Measurements from ENCODE around the gene GALNT14. TPM values are rescaled to one million over a fixed set of nuclear protein-coding genes. Genes with fewer than 3 reads are reported as not detected.

Gene GALNT14
- total and polyA plus RNA-seq, 2 donors (not counting 1 experiment from before 2014, with no cell fraction given) = 3.1 to 6.2 TPM

- Histone ChIP-seq H3K4me2 (replicated peaks; ENCODE audit: low read depth, low read length, poor library complexity, severe bottlenecking) (no peak overlapping the region), H3K4me1 (ENCODE audit: control insufficient read depth in 2 of 2, insufficient read depth in 2 of 2, low read length in 2 of 2) (no peaks in the 10 kb centered on the region), H3K27me3 (replicated peaks in 1 of 4; ENCODE audit: control extremely low read depth in 1 of 4, control insufficient read depth in 3 of 4, insufficient read depth in 4 of 4, low read length in 3 of 4) (no peaks in the 10 kb centered on the region), H3K27ac (ENCODE audit: low read length in 2 of 2) (no peak overlapping the region), H3K4me3 (ENCODE audit: control extremely low read depth in 1 of 5, extremely low read depth in 1 of 5, insufficient read depth in 1 of 5, low read depth in 2 of 5, low read length in 4 of 5) (no peak overlapping the region), H3K36me3 (replicated peaks in 1 of 2; ENCODE audit: control extremely low read depth in 1 of 2, control insufficient read depth in 1 of 2, extremely low read depth in 1 of 2, insufficient read depth in 2 of 2, low read length in 1 of 2) (no peaks in the 10 kb centered on the region), H3K9me3 (ENCODE audit: control extremely low read depth in 1 of 3, control insufficient read depth in 2 of 3, insufficient read depth in 1 of 3, low read length in 2 of 3) (no peaks in the 10 kb centered on the region), H3K9ac (ENCODE audit: low read length) (no peak overlapping the region), H4K20me1 (ENCODE audit: control insufficient read depth, insufficient read depth, low read length, poor library complexity, severe bottlenecking) (no peaks in the 10 kb centered on the region), H2AFZ (ENCODE audit: insufficient read depth, low read depth, low read length, poor library complexity, severe bottlenecking) (no peak overlapping the region), H3K79me2 (ENCODE audit: control insufficient read depth, insufficient read depth, low read length) (no peaks in the 10 kb centered on the region)
- H3K4me1 Mint-ChIP-seq = no peaks in the 10 kb centered on the region
- POLR2A ChIA-PET = no interaction called here
- no peak for ATAC-seq (ENCODE audit: low read depth)
- no peak overlapping the region for H3K4me3 Mint-ChIP-seq
- no peak overlapping the region for H3K27ac Mint-ChIP-seq
- no peaks in the 10 kb centered on the region for H3K27me3 Mint-ChIP-seq
- DNase-seq = no peak
- TF ChIP-seq, protein P1, sequence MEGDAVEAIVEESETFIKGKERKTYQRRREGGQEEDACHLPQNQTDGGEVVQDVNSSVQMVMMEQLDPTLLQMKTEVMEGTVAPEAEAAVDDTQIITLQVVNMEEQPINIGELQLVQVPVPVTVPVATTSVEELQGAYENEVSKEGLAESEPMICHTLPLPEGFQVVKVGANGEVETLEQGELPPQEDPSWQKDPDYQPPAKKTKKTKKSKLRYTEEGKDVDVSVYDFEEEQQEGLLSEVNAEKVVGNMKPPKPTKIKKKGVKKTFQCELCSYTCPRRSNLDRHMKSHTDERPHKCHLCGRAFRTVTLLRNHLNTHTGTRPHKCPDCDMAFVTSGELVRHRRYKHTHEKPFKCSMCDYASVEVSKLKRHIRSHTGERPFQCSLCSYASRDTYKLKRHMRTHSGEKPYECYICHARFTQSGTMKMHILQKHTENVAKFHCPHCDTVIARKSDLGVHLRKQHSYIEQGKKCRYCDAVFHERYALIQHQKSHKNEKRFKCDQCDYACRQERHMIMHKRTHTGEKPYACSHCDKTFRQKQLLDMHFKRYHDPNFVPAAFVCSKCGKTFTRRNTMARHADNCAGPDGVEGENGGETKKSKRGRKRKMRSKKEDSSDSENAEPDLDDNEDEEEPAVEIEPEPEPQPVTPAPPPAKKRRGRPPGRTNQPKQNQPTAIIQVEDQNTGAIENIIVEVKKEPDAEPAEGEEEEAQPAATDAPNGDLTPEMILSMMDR (IDR thresholded peaks at IDR 0.05) = no peak
- TF ChIP-seq EZH2 (IDR thresholded peaks at IDR 0.05; ENCODE audit: borderline replicate concordance, insufficient read depth, low read depth, low read length, poor library complexity, severe bottlenecking) = no peak
- 100% methylated on average over 6 of the region's 8 CpGs for WGBS (ENCODE audit: insufficient coverage)
- intact Hi-C loops (cut with micrococcal nuclease) = no loop called here
- H3K9me3 Mint-ChIP-seq (ENCODE audit: insufficient read depth) = no peaks in the 10 kb centered on the region
- CTCF ChIA-PET = interaction anchor here (0.7 kb wide), 1 partner anchor 151 kb away, joined by 3 read pairs; no protein-coding TSS in a partner anchor
Measured at GRCh38 chr2:31109633-31110192, 28.5 kb downstream of the GALNT14 start.

DNA sequence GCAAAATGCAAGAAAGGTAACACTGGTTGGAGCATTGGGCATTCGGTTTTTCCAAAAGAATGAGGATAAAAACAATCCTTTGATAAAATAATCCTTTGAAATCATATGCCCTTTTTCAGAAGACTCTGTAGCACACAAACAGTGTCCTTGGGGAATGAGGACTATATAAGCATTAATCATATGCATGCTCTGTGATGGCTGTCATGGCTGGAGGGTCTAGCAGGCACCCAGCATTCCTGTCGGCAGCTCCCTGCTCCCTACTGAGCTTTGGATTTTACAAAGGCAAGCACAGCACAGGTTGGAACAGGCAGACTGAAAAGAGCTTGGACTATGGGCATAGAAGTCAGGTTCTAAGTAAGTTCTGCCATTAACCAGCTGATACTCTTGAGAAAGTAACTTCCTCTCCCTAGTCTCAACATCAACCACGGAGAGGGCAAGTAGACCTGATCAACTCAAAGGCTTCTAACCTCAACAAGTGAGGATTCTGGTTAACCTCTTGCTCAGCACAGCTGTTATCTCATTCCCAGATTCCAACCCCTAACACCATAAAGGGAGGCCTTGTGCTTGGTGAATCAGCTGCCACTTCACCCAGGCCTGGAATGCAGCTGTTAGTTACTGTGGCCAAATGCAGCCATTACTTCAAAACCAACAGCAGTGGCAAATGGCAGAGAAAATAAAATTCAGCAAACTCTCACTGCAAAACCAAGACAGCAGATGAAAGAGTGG, 29.5 kb downstream of the GALNT14 start:
- Histone ChIP-seq H3K4me2 (replicated peaks; ENCODE audit: low read depth, low read length, poor library complexity, severe bottlenecking) (no peak overlapping the region), H3K4me3 (ENCODE audit: control extremely low read depth in 1 of 5, extremely low read depth in 1 of 5, insufficient read depth in 1 of 5, low read depth in 2 of 5, low read length in 4 of 5) (no peak overlapping the region), H3K27me3 (replicated peaks in 1 of 4; ENCODE audit: control extremely low read depth in 1 of 4, control insufficient read depth in 3 of 4, insufficient read depth in 4 of 4, low read length in 3 of 4) (no peaks in the 10 kb centered on the region), H2AFZ (ENCODE audit: insufficient read depth, low read depth, low read length, poor library complexity, severe bottlenecking) (no peak overlapping the region), H3K4me1 (ENCODE audit: control insufficient read depth in 2 of 2, insufficient read depth in 2 of 2, low read length in 2 of 2) (no peaks in the 10 kb centered on the region), H3K79me2 (ENCODE audit: control insufficient read depth, insufficient read depth, low read length) (no peaks in the 10 kb centered on the region), H3K9ac (ENCODE audit: low read length) (no peak overlapping the region), H4K20me1 (ENCODE audit: control insufficient read depth, insufficient read depth, low read length, poor library complexity, severe bottlenecking) (no peaks in the 10 kb centered on the region), H3K9me3 (ENCODE audit: control extremely low read depth in 1 of 3, control insufficient read depth in 2 of 3, insufficient read depth in 1 of 3, low read length in 2 of 3) (no peaks in the 10 kb centered on the region), H3K36me3 (replicated peaks in 1 of 2; ENCODE audit: control extremely low read depth in 1 of 2, control insufficient read depth in 1 of 2, extremely low read depth in 1 of 2, insufficient read depth in 2 of 2, low read length in 1 of 2) (no peaks in the 10 kb centered on the region), H3K27ac (ENCODE audit: low read length in 2 of 2) (no peak overlapping the region)
- POLR2A ChIA-PET = no interaction called here
- DNase-seq (no peak), ATAC-seq (ENCODE audit: low read depth) (no peak)
- TF ChIP-seq EZH2 (IDR thresholded peaks at IDR 0.05; ENCODE audit: borderline replicate concordance, insufficient read depth, low read depth, low read length, poor library complexity, severe bottlenecking) = no peak
- TF ChIP-seq, protein P1 (IDR thresholded peaks at IDR 0.05) = no peak
- CTCF ChIA-PET = no interaction called here
- H3K9me3 Mint-ChIP-seq (ENCODE audit: insufficient read depth) = no peaks in the 10 kb centered on the region
- no peaks in the 10 kb centered on the region for H3K27me3 Mint-ChIP-seq
- WGBS (ENCODE audit: insufficient coverage) = 79% methylated on average over 2 of the region's 3 CpGs
- intact Hi-C loops (cut with micrococcal nuclease) = no loop called here
- H3K27ac Mint-ChIP-seq = no peak overlapping the region
- H3K4me1 Mint-ChIP-seq = no peaks in the 10 kb centered on the region
- no peak overlapping the region for H3K4me3 Mint-ChIP-seq

All from B cell (primary cell).